Mesendoderm (in vitro differentiated cells): ENCODE data around the gene TTLL13.

Experiments
- DNase-seq: peaks from one replicate; pipeline ENCODE4 v3.0.0; 2013
- H2AK5ac ChIP-seq: 2 replicates; pipeline ENCODE4 v1.6.1; 2013; ENCODE audit warnings: low read length, inconsistent platforms
- H2BK120ac ChIP-seq: 2 replicates; pipeline ENCODE4 v1.6.1; 2013; ENCODE audit warnings: low read depth, mild to moderate bottlenecking, low read length, moderate library complexity, mixed read lengths
- H2BK15ac ChIP-seq: replicated peaks from 2 replicates; pipeline ENCODE4 v1.6.1; 2013; ENCODE audit warnings: low read depth, mild to moderate bottlenecking, moderate library complexity
- H2BK5ac ChIP-seq: 2 replicates; pipeline ENCODE4 v1.6.1; 2013; ENCODE audit warnings: low read length, inconsistent platforms
- H3K18ac ChIP-seq: 2 replicates; pipeline ENCODE4 v1.6.1; 2013; ENCODE audit warnings: mild to moderate bottlenecking, low read length, mixed read lengths
- H3K23ac ChIP-seq: one replicate; pipeline ENCODE4 v1.6.1; 2013; ENCODE audit warnings: low read length
- H3K27ac ChIP-seq: 2 replicates; pipeline ENCODE4 v1.5.1; 2013; ENCODE audit warnings: low read depth, mild to moderate bottlenecking, inconsistent platforms, low read length, moderate library complexity
- H3K27me3 ChIP-seq: 2 replicates; pipeline ENCODE4 v1.6.1; 2013; ENCODE audit warnings: low read length, control low read depth, mild to moderate bottlenecking, inconsistent platforms; ENCODE audit not compliant: insufficient read depth, poor library complexity
- H3K36me3 ChIP-seq: 2 replicates; pipeline ENCODE4 v1.6.1; 2013; ENCODE audit warnings: low read length, inconsistent platforms; ENCODE audit not compliant: control insufficient read depth, insufficient read depth
- H3K4ac ChIP-seq: one replicate; pipeline ENCODE4 v1.6.1; 2013; ENCODE audit warnings: low read depth, mild to moderate bottlenecking, low read length, moderate library complexity
- H3K4me1 ChIP-seq: 2 replicates; pipeline ENCODE4 v1.6.1; 2013; ENCODE audit warnings: low read depth, low read length, inconsistent platforms; ENCODE audit not compliant: control insufficient read depth
- H3K4me2 ChIP-seq: 2 replicates; pipeline ENCODE4 v1.6.1; 2013; ENCODE audit warnings: low read length
- H3K4me3 ChIP-seq: 2 replicates; pipeline ENCODE4 v1.5.1; 2013; ENCODE audit warnings: mild to moderate bottlenecking, low read length
- H3K56ac ChIP-seq: one replicate; pipeline ENCODE4 v1.6.1; 2013; ENCODE audit warnings: low read length
- H3K79me1 ChIP-seq: 2 replicates; pipeline ENCODE4 v1.6.1; 2013; ENCODE audit warnings: low read length, inconsistent platforms
- H3K79me2 ChIP-seq: 2 replicates; pipeline ENCODE4 v1.6.1; 2013; ENCODE audit warnings: mild to moderate bottlenecking, low read length; ENCODE audit not compliant: control insufficient read depth, insufficient read depth
- H3K9ac ChIP-seq: 2 replicates; pipeline ENCODE4 v1.6.1; 2013; ENCODE audit warnings: low read length, inconsistent platforms
- H4K5ac ChIP-seq: one replicate; pipeline ENCODE4 v1.6.1; 2013; ENCODE audit warnings: low read length
- H4K8ac ChIP-seq: one replicate; pipeline ENCODE4 v1.6.1; 2013; ENCODE audit warnings: low read depth, mild to moderate bottlenecking, control low read depth, low read length, moderate library complexity
- WGBS: extraction: QIAGEN DNeasy Blood & Tissue Kit; methylation state at CpG from one replicate; pipeline ENCODE4 v1.1.7; 2013; ENCODE audit warnings: low lambda C conversion rate, missing lambda C conversion rate; ENCODE audit not compliant: insufficient coverage; ENCODE audit errors: extremely low coverage; 5-methylcytosine and 5-hydroxymethylcytosine counted together

The TTLL13 gene

GRCh38 chr15:90203473-90203872 lies 45.9 kb upstream of the TTLL13 start:
- Histone ChIP-seq H4K8ac (no peak overlapping the region), H2BK120ac (no peak overlapping the region), H3K27me3 (no peaks in the 10 kb centered on the region), H3K4me3 (no peak overlapping the region), H3K79me1 (peaks cover 7% of the 10 kb centered on the region), H3K4ac (no peak overlapping the region), H3K4me2 (no peak overlapping the region), H2AK5ac (no peak overlapping the region), H3K4me1 (peaks cover 5% of the 10 kb centered on the region), H4K5ac (no peak overlapping the region), H3K9ac (no peak overlapping the region), H3K36me3 (no peaks in the 10 kb centered on the region), H3K23ac (no peak overlapping the region), H3K79me2 (no peaks in the 10 kb centered on the region), H3K18ac (no peak overlapping the region), H3K27ac (no peak overlapping the region), H2BK5ac (no peak overlapping the region), H3K56ac (no peak overlapping the region), H2BK15ac (no peak overlapping the region)
- no CpG with 5 or more reads among the region's 7 CpGs for WGBS
- DNase-seq, result no peak

- Histone ChIP-seq H2BK5ac (no peak overlapping the region), H3K79me2 (no peaks in the 10 kb centered on the region), H2BK15ac (no peak overlapping the region), H3K9ac (no peak overlapping the region), H3K18ac (no peak overlapping the region), H2BK120ac (no peak overlapping the region), H3K56ac (no peak overlapping the region), H3K27me3 (no peaks in the 10 kb centered on the region), H3K36me3 (no peaks in the 10 kb centered on the region), H3K27ac (no peak overlapping the region), H4K5ac (no peak overlapping the region), H3K4me1 (peaks cover 5% of the 10 kb centered on the region), H3K4me2 (no peak overlapping the region), H4K8ac (no peak overlapping the region), H2AK5ac (no peak overlapping the region), H3K79me1 (peaks cover 7% of the 10 kb centered on the region), H3K4me3 (no peak overlapping the region), H3K23ac (no peak overlapping the region), H3K4ac (no peak overlapping the region)
- no peak for DNase-seq
- no CpG with 5 or more reads among the region's 8 CpGs for whole genome bisulfite sequencing
These were observed 45.4 kb upstream of the TTLL13 start for GRCh38 chr15:90203922-90204321.

- no peak overlapping the region for H3K4ac ChIP-seq
- no peaks in the 10 kb centered on the region for H3K79me2 ChIP-seq
- H2BK120ac ChIP-seq, result no peak overlapping the region
- H3K23ac ChIP-seq, result no peak overlapping the region
- no peak overlapping the region for H4K8ac ChIP-seq
- WGBS, result no CpG with 5 or more reads among the region's 10 CpGs
- H3K4me2 ChIP-seq, result no peak overlapping the region
- H3K4me3 ChIP-seq, result no peak overlapping the region
- DNase-seq, result no peak
- H2BK15ac ChIP-seq, result no peak overlapping the region
- H3K4me1 ChIP-seq, result peaks cover 5% of the 10 kb centered on the region
- peaks cover 7% of the 10 kb centered on the region for H3K79me1 ChIP-seq
- no peak overlapping the region for H3K9ac ChIP-seq
- H3K56ac ChIP-seq, result no peak overlapping the region
- no peak overlapping the region for H3K18ac ChIP-seq
- no peak overlapping the region for H2BK5ac ChIP-seq
- H3K27ac ChIP-seq, result no peak overlapping the region
- no peaks in the 10 kb centered on the region for H3K27me3 ChIP-seq
- no peak overlapping the region for H4K5ac ChIP-seq
- H2AK5ac ChIP-seq, result no peak overlapping the region
- no peaks in the 10 kb centered on the region for H3K36me3 ChIP-seq
These were observed 44.1 kb upstream of the TTLL13 start for GRCh38 chr15:90205050-90205848.

GRCh38 chr15:90205886-90206285 lies 43.5 kb upstream of the TTLL13 start:
- Histone ChIP-seq H2BK15ac (no peak overlapping the region), H2AK5ac (no peak overlapping the region), H3K27ac (no peak overlapping the region), H3K4me2 (no peak overlapping the region), H2BK5ac (no peak overlapping the region), H3K4me1 (no peaks in the 10 kb centered on the region), H3K23ac (no peak overlapping the region), H3K79me1 (peaks cover 7% of the 10 kb centered on the region), H4K8ac (no peak overlapping the region), H3K27me3 (no peaks in the 10 kb centered on the region), H3K79me2 (no peaks in the 10 kb centered on the region), H3K4ac (no peak overlapping the region), H4K5ac (no peak overlapping the region), H2BK120ac (no peak overlapping the region), H3K9ac (no peak overlapping the region), H3K4me3 (no peak overlapping the region), H3K36me3 (no peaks in the 10 kb centered on the region), H3K56ac (no peak overlapping the region), H3K18ac (no peak overlapping the region)
- no CpG with 5 or more reads among the region's 5 CpGs for WGBS
- DNase-seq, result no peak

- H3K79me1 ChIP-seq, result peaks cover 7% of the 10 kb centered on the region
- H3K27ac ChIP-seq, result no peak overlapping the region
- no peak overlapping the region for H4K5ac ChIP-seq
- no CpG with 5 or more reads among the region's 6 CpGs for WGBS
- no peak overlapping the region for H2BK120ac ChIP-seq
- H2AK5ac ChIP-seq, result no peak overlapping the region
- no peak overlapping the region for H3K23ac ChIP-seq
- H4K8ac ChIP-seq, result no peak overlapping the region
- H3K79me2 ChIP-seq, result no peaks in the 10 kb centered on the region
- H3K56ac ChIP-seq, result no peak overlapping the region
- H3K27me3 ChIP-seq, result no peaks in the 10 kb centered on the region
- H2BK5ac ChIP-seq, result no peak overlapping the region
- no peak overlapping the region for H3K4me2 ChIP-seq
- no peaks in the 10 kb centered on the region for H3K36me3 ChIP-seq
- H3K9ac ChIP-seq, result no peak overlapping the region
- no peak for DNase-seq
- no peaks in the 10 kb centered on the region for H3K4me1 ChIP-seq
- H3K4ac ChIP-seq, result no peak overlapping the region
- no peak overlapping the region for H3K4me3 ChIP-seq
- no peak overlapping the region for H2BK15ac ChIP-seq
- no peak overlapping the region for H3K18ac ChIP-seq
These were observed 42.1 kb upstream of the TTLL13 start for GRCh38 chr15:90207252-90207651.

- no peak overlapping the region for H4K5ac ChIP-seq
- no peak overlapping the region for H3K9ac ChIP-seq
- no peaks in the 10 kb centered on the region for H3K36me3 ChIP-seq
- H2BK120ac ChIP-seq, result no peak overlapping the region
- H3K4me1 ChIP-seq, result no peaks in the 10 kb centered on the region
- no peak overlapping the region for H2BK15ac ChIP-seq
- no peak overlapping the region for H3K4ac ChIP-seq
- H3K4me3 ChIP-seq, result no peak overlapping the region
- H3K27ac ChIP-seq, result no peak overlapping the region
- H3K27me3 ChIP-seq, result no peaks in the 10 kb centered on the region
- H3K18ac ChIP-seq, result no peak overlapping the region
- peaks cover 3% of the 10 kb centered on the region for H3K79me1 ChIP-seq
- H2AK5ac ChIP-seq, result no peak overlapping the region
- H2BK5ac ChIP-seq, result no peak overlapping the region
- H3K4me2 ChIP-seq, result no peak overlapping the region
- H3K56ac ChIP-seq, result no peak overlapping the region
- no peak overlapping the region for H4K8ac ChIP-seq
- DNase-seq, result no peak
- WGBS, result no CpG with 5 or more reads among the region's 6 CpGs
- H3K23ac ChIP-seq, result no peak overlapping the region
- no peaks in the 10 kb centered on the region for H3K79me2 ChIP-seq
These were observed 41.0 kb upstream of the TTLL13 start for GRCh38 chr15:90208356-90208755.
